HUDEP-2 (cell line): ENCODE data around the gene MALT1.
A peak's percentile ranks its signal among the peaks of the same experiment; 100 is the strongest.

Experiments used
- DNase-seq, 76 experiments: peaks; one replicate each; lab custom pipeline; 2025; ENCODE audit not compliant: unreplicated experiment in 76 of 76; lab: John Stamatoyannopoulos, UW

Gene MALT1

GRCh38 chr18:58687871-58688308 is 16.6 kb downstream of the MALT1 start:
- DNase-seq, result peak in 1 of 76 experiments; percentile 5

GRCh38 chr18:58690259-58690658 is 19.0 kb downstream of the MALT1 start:
- no peak for DNase-seq

- DNase-seq, result no peak
Observed at GRCh38 chr18:58691256-58691655, 20.0 kb downstream of the MALT1 start.

- no peak for DNase-seq
Observed at GRCh38 chr18:58692422-58693185, 21.3 kb downstream of the MALT1 start.

GRCh38 chr18:58694221-58694620 is 23.0 kb downstream of the MALT1 start:
- DNase-seq, result no peak

GRCh38 chr18:58694720-58695468 is 23.6 kb downstream of the MALT1 start:
- peak in 72 of 76 experiments; percentile 7 to 96 (median 66) for DNase-seq

GRCh38 chr18:58695772-58696171 is 24.5 kb downstream of the MALT1 start:
- peak in 3 of 76 experiments; percentile 7 to 51 (median 28) for DNase-seq

- DNase-seq, result no peak
Observed at GRCh38 chr18:58697146-58697545, 25.9 kb downstream of the MALT1 start.

GRCh38 chr18:58698701-58699193 is 27.5 kb downstream of the MALT1 start:
- peak in 1 of 76 experiments; percentile 34 for DNase-seq

- DNase-seq, result peak in 8 of 76 experiments; percentile 5 to 43 (median 17)
Observed at GRCh38 chr18:58699551-58699950, 28.3 kb downstream of the MALT1 start.

GRCh38 chr18:58700209-58700608 is 28.9 kb downstream of the MALT1 start:
- no peak for DNase-seq

- DNase-seq, result no peak
Observed at GRCh38 chr18:58712930-58713329, 41.7 kb downstream of the MALT1 start.

- no peak for DNase-seq
Observed at GRCh38 chr18:58714259-58714658, 43.0 kb downstream of the MALT1 start.

GRCh38 chr18:58714821-58715220 is 43.6 kb downstream of the MALT1 start:
- no peak for DNase-seq

GRCh38 chr18:58715540-58715939 is 44.3 kb downstream of the MALT1 start:
- DNase-seq, result no peak

- DNase-seq, result no peak
Observed at GRCh38 chr18:58716060-58716756, 44.9 kb downstream of the MALT1 start.

GRCh38 chr18:58721566-58722239 is 50.4 kb downstream of the MALT1 start:
- no peak for DNase-seq

- no peak for DNase-seq
Observed at GRCh38 chr18:58723810-58724602, 52.7 kb downstream of the MALT1 start.

GRCh38 chr18:58726671-58727070 is 55.4 kb downstream of the MALT1 start:
- DNase-seq, result no peak
